Stomach smooth muscle (tissue), 2 donors: Measurements from ENCODE around the gene PRPF38B.
A peak's percentile ranks its signal among the peaks of the same experiment; 100 is the strongest.

Experiments
- H3K27ac ChIP-seq: one replicate; pipeline ENCODE4 v1.7.0; 2013; ENCODE audit warnings: mild to moderate bottlenecking, low read length, inconsistent platforms
- H3K27me3 ChIP-seq, 2 donors: one replicate each; pipeline ENCODE4 v1.7.0; 2013; ENCODE audit warnings: low read length in 2 of 2; ENCODE audit not compliant: insufficient read depth in 2 of 2, control insufficient read depth in 1 of 2
- H3K36me3 ChIP-seq, 2 donors: one replicate each; pipeline ENCODE4 v1.7.0; 2013; ENCODE audit warnings: low read length in 2 of 2; ENCODE audit not compliant: control insufficient read depth in 2 of 2, insufficient read depth in 2 of 2
- H3K4me1 ChIP-seq: one replicate; pipeline ENCODE4 v1.7.0; 2013; ENCODE audit warnings: low read length; ENCODE audit not compliant: control insufficient read depth, insufficient read depth
- H3K4me3 ChIP-seq, 2 donors: one replicate each; pipeline ENCODE4 v1.7.0; 2013; ENCODE audit warnings: low read length in 2 of 2
- H3K9ac ChIP-seq, 2 donors: one replicate each; pipeline ENCODE4 v1.7.0; 2013; ENCODE audit warnings: low read length in 2 of 2, mild to moderate bottlenecking in 1 of 2
- H3K9me3 ChIP-seq, 2 donors: one replicate each; pipeline ENCODE4 v1.7.0; 2013; ENCODE audit warnings: low read length in 2 of 2; ENCODE audit not compliant: control insufficient read depth in 2 of 2
- donor health status: healthy.
- donor health status: Pancreatic carcinoma.

PRPF38B gene

GRCh38 chr1:108691942-108692723, at the start of gene PRPF38B:
TSS of gene PRPF38B (plus strand) at chr1:108692310. CDS start at chr1:108692592, 282 bp downstream.
- Histone ChIP-seq H3K27ac (peak within 1 kb of the TSS; percentile 93), H3K36me3 (peaks cover 6 to 15% of the 10 kb centered on the region in 2 donors), H3K4me1 (peaks cover 7% of the 10 kb centered on the region), H3K9me3 (no peaks in the 10 kb centered on the region), H3K27me3 (no peaks in the 10 kb centered on the region), H3K4me3 (peak within 1 kb of the TSS; percentile 78 to 94), H3K9ac (peak within 1 kb of the TSS; percentile 84 to 91)

GRCh38 chr1:108643492-108644335, 48.4 kb upstream of the PRPF38B start:
- H3K4me1 ChIP-seq, result no peaks in the 10 kb centered on the region
- no peak overlapping the region for H3K9ac ChIP-seq
- H3K9me3 ChIP-seq, result no peaks in the 10 kb centered on the region
- H3K27me3 ChIP-seq, result no peaks in the 10 kb centered on the region
- H3K27ac ChIP-seq, result no peak overlapping the region
- H3K4me3 ChIP-seq, result no peak overlapping the region
- H3K36me3 ChIP-seq, result no peaks in the 10 kb centered on the region

- no peaks in the 10 kb centered on the region for H3K9me3 ChIP-seq
- no peaks in the 10 kb centered on the region for H3K4me1 ChIP-seq
- H3K9ac ChIP-seq, result no peak overlapping the region
- no peak overlapping the region for H3K27ac ChIP-seq
- H3K4me3 ChIP-seq, result no peak overlapping the region
- peaks cover 0 to 2% of the 10 kb centered on the region in 2 donors for H3K36me3 ChIP-seq
- no peaks in the 10 kb centered on the region for H3K27me3 ChIP-seq
Observed at GRCh38 chr1:108644984-108645383, 47.1 kb upstream of the PRPF38B start.

DNA sequence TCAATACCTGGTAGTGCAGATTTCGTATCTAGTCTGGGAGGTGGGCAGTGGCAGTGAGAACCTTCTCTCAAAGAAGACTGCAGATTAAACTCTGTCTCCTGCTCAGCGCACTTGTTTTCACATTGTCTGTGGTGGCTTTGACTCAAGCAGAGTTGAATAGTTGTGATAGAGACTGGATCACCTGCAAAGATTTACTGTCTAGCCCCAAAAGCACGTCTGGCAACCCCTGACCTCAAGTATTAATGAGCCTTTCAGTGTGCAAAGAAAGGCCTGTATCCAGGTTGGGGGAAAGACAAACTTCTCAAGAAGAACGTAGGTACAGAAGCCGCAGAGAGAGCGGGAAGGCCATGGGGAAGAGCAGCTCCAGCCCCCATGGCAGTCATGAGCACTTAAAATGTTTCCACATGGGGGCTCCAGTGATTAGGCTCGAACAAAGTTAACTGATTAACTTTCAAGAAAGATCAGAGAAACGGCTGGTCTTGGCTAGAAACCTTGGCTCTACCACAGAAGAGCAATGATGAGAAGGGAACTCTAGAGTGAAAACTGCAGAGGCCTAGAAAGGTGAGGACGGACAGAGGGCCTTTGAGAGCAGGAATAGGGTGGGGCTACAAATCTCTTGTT, 46.4 kb upstream of the PRPF38B start:
- H3K36me3 ChIP-seq, result peaks cover 0 to 2% of the 10 kb centered on the region in 2 donors
- no peaks in the 10 kb centered on the region for H3K27me3 ChIP-seq
- no peak overlapping the region for H3K27ac ChIP-seq
- no peak overlapping the region for H3K4me3 ChIP-seq
- peak overlapping the region in 1 of 2 donors; percentile 34 for H3K9ac ChIP-seq
- no peaks in the 10 kb centered on the region for H3K4me1 ChIP-seq
- no peaks in the 10 kb centered on the region for H3K9me3 ChIP-seq

- H3K27me3 ChIP-seq, result no peaks in the 10 kb centered on the region
- no peaks in the 10 kb centered on the region for H3K4me1 ChIP-seq
- no peak overlapping the region for H3K4me3 ChIP-seq
- no peak overlapping the region for H3K27ac ChIP-seq
- H3K36me3 ChIP-seq, result peaks cover 0 to 2% of the 10 kb centered on the region in 2 donors
- peak overlapping the region in 1 of 2 donors; percentile 34 for H3K9ac ChIP-seq
- no peaks in the 10 kb centered on the region for H3K9me3 ChIP-seq
Observed at GRCh38 chr1:108646265-108646647, 45.9 kb upstream of the PRPF38B start.

DNA sequence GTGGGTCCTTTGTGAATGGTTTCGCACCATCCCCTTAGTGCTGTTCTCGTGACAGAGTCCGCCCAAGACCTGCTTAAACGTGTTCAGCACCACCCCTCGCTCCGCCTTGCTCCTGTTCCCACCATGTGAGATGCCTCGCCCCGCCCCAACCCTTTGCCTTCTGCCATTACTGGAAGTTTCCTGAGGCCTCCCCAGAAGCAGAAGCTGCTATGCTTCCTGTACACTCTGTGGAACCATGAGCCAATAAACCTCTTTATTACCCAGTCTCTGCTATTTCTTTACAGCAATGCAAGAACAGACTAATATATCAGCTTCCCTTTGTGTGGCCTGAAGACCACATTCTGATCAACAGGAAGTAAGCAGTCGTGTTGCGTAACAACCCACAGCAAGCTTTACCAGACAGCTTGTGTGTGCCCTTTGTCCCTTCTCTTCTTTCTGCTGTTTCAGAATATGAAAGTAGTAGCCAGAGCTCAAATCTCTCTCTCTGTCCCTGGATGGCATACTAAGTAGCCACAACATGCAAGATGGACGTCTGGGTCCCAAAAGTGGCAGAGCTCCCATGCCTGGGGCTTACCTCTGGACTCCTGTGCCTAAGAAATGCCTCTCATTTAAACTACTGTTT, 45.4 kb upstream of the PRPF38B start:
- Histone ChIP-seq H3K4me3 (no peak overlapping the region), H3K36me3 (peaks cover 0 to 2% of the 10 kb centered on the region in 2 donors), H3K27me3 (no peaks in the 10 kb centered on the region), H3K9me3 (peaks cover 0 to 3% of the 10 kb centered on the region in 2 donors), H3K9ac (no peak overlapping the region), H3K27ac (peak overlapping the region; percentile 37), H3K4me1 (no peaks in the 10 kb centered on the region)

GRCh38 chr1:108653431-108654105, 38.5 kb upstream of the PRPF38B start:
- H3K9me3 ChIP-seq, result peaks cover 0 to 5% of the 10 kb centered on the region in 2 donors
- no peak overlapping the region for H3K4me3 ChIP-seq
- no peaks in the 10 kb centered on the region for H3K27me3 ChIP-seq
- H3K9ac ChIP-seq, result no peak overlapping the region
- H3K4me1 ChIP-seq, result no peaks in the 10 kb centered on the region
- H3K36me3 ChIP-seq, result peaks cover 0 to 2% of the 10 kb centered on the region in 2 donors
- no peak overlapping the region for H3K27ac ChIP-seq

GRCh38 chr1:108657356-108658080, 34.6 kb upstream of the PRPF38B start:
- H3K27me3 ChIP-seq, result no peaks in the 10 kb centered on the region
- no peaks in the 10 kb centered on the region for H3K36me3 ChIP-seq
- H3K4me1 ChIP-seq, result peaks cover 4% of the 10 kb centered on the region
- H3K27ac ChIP-seq, result no peak overlapping the region
- H3K9ac ChIP-seq, result no peak overlapping the region
- H3K9me3 ChIP-seq, result no peaks in the 10 kb centered on the region
- no peak overlapping the region for H3K4me3 ChIP-seq

DNA sequence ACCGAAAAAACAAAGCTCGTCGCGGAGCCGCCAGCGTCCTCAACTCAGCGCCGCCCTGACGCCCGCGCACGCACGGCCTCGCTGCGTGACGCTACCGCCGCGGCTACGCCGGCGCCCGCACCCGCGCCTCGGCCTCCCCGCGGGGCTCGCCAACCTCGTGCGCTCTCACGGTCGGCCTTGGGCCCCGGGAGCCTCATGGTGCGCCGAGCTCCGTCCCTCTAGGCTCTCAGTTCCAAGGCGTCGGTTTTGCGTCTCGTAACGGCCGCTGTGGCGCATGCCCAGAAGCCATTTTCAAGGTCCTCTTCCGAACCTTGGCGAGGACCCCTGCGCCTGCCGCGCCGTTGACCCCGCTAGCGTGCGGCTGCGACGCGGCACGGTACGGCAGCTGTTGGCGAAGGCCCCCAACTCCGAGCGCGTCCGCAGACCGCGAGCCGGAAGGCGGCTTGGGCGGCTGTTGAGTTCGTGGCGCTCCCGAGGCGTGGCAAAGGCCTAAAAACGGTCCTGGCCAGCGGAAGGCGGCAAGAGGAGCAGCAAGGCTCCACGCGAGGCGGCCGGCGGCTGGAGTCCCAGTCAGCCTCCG, 31.0 kb upstream of the PRPF38B start, which contains the start of gene HENMT1:
Gene HENMT1 (minus strand): TSS at position 64 of the 580 bp plus-strand sequence. CDS start 1,209 bp downstream, outside the sequence.
- no peaks in the 10 kb centered on the region for H3K36me3 ChIP-seq
- no peaks in the 10 kb centered on the region for H3K9me3 ChIP-seq
- H3K27ac ChIP-seq, result peak within 1 kb of the TSS; percentile 80
- H3K4me3 ChIP-seq, result peak within 1 kb of the TSS; percentile 76 to 79
- H3K27me3 ChIP-seq, result no peaks in the 10 kb centered on the region
- peak within 1 kb of the TSS; percentile 83 to 90 for H3K9ac ChIP-seq
- peaks cover 4% of the 10 kb centered on the region for H3K4me1 ChIP-seq
